ENCODE results near the gene ATPAF2. TPM values are rescaled to one million over a fixed set of nuclear protein-coding genes. Genes with fewer than 3 reads are reported as not detected.

Gene ATPAF2
- total RNA-seq, 2 donors from 2014 or later = 23.5 to 44.5 TPM

- H3K27me3 ChIP-seq = no peaks in the 10 kb centered on the region
- intact Hi-C loops (cut with DNase I) = no loop called here
- no peaks in the 10 kb centered on the region for H3K4me1 ChIP-seq
- H3K9ac ChIP-seq (ENCODE audit: low read depth in 2 of 2, low read length in 2 of 2) = no peak overlapping the region
- DNase-seq = no peak
- no peaks in the 10 kb centered on the region for H3K36me3 ChIP-seq
- H3K4me3 ChIP-seq = no peak overlapping the region
- no peaks in the 10 kb centered on the region for H3K9me3 ChIP-seq
- TF ChIP-seq CTCF (IDR thresholded peaks at IDR 0.05) = no peak
- no peak overlapping the region for H3K27ac ChIP-seq
Measured at GRCh38 chr17:17989618-17990017, 49.4 kb downstream of the ATPAF2 start.

- H3K27me3 ChIP-seq = no peaks in the 10 kb centered on the region
- TF ChIP-seq CTCF (IDR thresholded peaks at IDR 0.05) = no peak
- no peak overlapping the region for H3K4me3 ChIP-seq
- intact Hi-C loops (cut with DNase I) = no loop called here
- no peaks in the 10 kb centered on the region for H3K36me3 ChIP-seq
- no peak overlapping the region for H3K27ac ChIP-seq
- no peaks in the 10 kb centered on the region for H3K9me3 ChIP-seq
- DNase-seq = no peak
- H3K9ac ChIP-seq (ENCODE audit: low read depth in 2 of 2, low read length in 2 of 2) = no peak overlapping the region
- H3K4me1 ChIP-seq = no peaks in the 10 kb centered on the region
Measured at GRCh38 chr17:17989081-17989480, 49.9 kb downstream of the ATPAF2 start.

- intact Hi-C loops (cut with DNase I) = no loop called here
- Histone ChIP-seq H3K4me1 (no peaks in the 10 kb centered on the region), H3K27me3 (no peaks in the 10 kb centered on the region), H3K36me3 (no peaks in the 10 kb centered on the region), H3K4me3 (no peak overlapping the region), H3K27ac (no peak overlapping the region), H3K9ac (ENCODE audit: low read depth in 2 of 2, low read length in 2 of 2) (no peak overlapping the region), H3K9me3 (no peaks in the 10 kb centered on the region)
- TF ChIP-seq CTCF (IDR thresholded peaks at IDR 0.05) = no peak
- no peak for DNase-seq
Measured at GRCh38 chr17:17988427-17988945, 50.5 kb downstream of the ATPAF2 start.

- Histone ChIP-seq H3K27me3 (no peaks in the 10 kb centered on the region), H3K36me3 (no peaks in the 10 kb centered on the region), H3K4me3 (no peak overlapping the region), H3K9me3 (no peaks in the 10 kb centered on the region), H3K9ac (ENCODE audit: low read depth in 2 of 2, low read length in 2 of 2) (no peak overlapping the region), H3K4me1 (no peaks in the 10 kb centered on the region), H3K27ac (no peak overlapping the region)
- no peak for TF ChIP-seq CTCF (IDR thresholded peaks at IDR 0.05)
- intact Hi-C loops (cut with DNase I) = no loop called here
- no peak for DNase-seq
Measured at GRCh38 chr17:17987901-17988300, 51.1 kb downstream of the ATPAF2 start.

- no peak for TF ChIP-seq CTCF (IDR thresholded peaks at IDR 0.05)
- H3K4me3 ChIP-seq = no peak overlapping the region
- intact Hi-C loops (cut with DNase I) = no loop called here
- no peak for DNase-seq
- no peaks in the 10 kb centered on the region for H3K9me3 ChIP-seq
- no peak overlapping the region for H3K27ac ChIP-seq
- H3K4me1 ChIP-seq = no peaks in the 10 kb centered on the region
- no peaks in the 10 kb centered on the region for H3K36me3 ChIP-seq
- no peaks in the 10 kb centered on the region for H3K27me3 ChIP-seq
- H3K9ac ChIP-seq (ENCODE audit: low read depth in 2 of 2, low read length in 2 of 2) = no peak overlapping the region
Measured at GRCh38 chr17:17987187-17987896, 51.6 kb downstream of the ATPAF2 start.
